ENCODE data around the gene PDGFD.

- TF ChIP-seq EZH2 (IDR thresholded peaks at IDR 0.05; ENCODE audit: borderline replicate concordance, insufficient read depth, low read length, poor library complexity, severe bottlenecking) (no peak), RAD21 (conservative IDR thresholded peaks at IDR 0.05) (no peak), POLR2AphosphoS5 (IDR thresholded peaks at IDR 0.05) (no peak), EP300 (conservative IDR thresholded peaks at IDR 0.05; ENCODE audit: poor library complexity, severe bottlenecking) (no peak), SMC3 (conservative IDR thresholded peaks at IDR 0.05; ENCODE audit: poor library complexity) (no peak), TAF1 (IDR thresholded peaks at IDR 0.05; ENCODE audit: low read depth) (no peak), MXI1 (conservative IDR thresholded peaks at IDR 0.05; ENCODE audit: poor library complexity, severe bottlenecking) (no peak)
- TF ChIP-seq, protein P1, sequence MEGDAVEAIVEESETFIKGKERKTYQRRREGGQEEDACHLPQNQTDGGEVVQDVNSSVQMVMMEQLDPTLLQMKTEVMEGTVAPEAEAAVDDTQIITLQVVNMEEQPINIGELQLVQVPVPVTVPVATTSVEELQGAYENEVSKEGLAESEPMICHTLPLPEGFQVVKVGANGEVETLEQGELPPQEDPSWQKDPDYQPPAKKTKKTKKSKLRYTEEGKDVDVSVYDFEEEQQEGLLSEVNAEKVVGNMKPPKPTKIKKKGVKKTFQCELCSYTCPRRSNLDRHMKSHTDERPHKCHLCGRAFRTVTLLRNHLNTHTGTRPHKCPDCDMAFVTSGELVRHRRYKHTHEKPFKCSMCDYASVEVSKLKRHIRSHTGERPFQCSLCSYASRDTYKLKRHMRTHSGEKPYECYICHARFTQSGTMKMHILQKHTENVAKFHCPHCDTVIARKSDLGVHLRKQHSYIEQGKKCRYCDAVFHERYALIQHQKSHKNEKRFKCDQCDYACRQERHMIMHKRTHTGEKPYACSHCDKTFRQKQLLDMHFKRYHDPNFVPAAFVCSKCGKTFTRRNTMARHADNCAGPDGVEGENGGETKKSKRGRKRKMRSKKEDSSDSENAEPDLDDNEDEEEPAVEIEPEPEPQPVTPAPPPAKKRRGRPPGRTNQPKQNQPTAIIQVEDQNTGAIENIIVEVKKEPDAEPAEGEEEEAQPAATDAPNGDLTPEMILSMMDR (IDR thresholded peaks at IDR 0.05; ENCODE audit: poor library complexity, severe bottlenecking), result no peak
These were observed 195.3 kb downstream of the PDGFD start for GRCh38 chr11:103968685-103969084.

Data from neural cell (in vitro differentiated cells).